ENCODE measurements around the gene TMEM184A. TPM values are rescaled to one million over a fixed set of nuclear protein-coding genes. Genes with fewer than 3 reads are reported as not detected.

TMEM184A gene
- total RNA-seq, 4 donors from 2014 or later, result 0.66 to 2.5 TPM; not detected in 2

- Histone ChIP-seq H3K9me3 (no peaks in the 10 kb centered on the region), H3K27me3 (peaks cover 0 to 35% of the 10 kb centered on the region in 2 donors), H3K36me3 (peaks cover 0 to 29% (median 0%) of the 10 kb centered on the region in 3 donors), H3K4me3 (no peak overlapping the region), H3K27ac (no peak overlapping the region), H3K4me1 (peaks cover 0 to 4% (median 1%) of the 10 kb centered on the region in 4 donors)
- TF ChIP-seq EP300 (IDR thresholded peaks at IDR 0.05), result no peak
- TF ChIP-seq POLR2A (IDR thresholded peaks at IDR 0.05), result no peak
- TF ChIP-seq CTCF (IDR thresholded peaks at IDR 0.05), result no peak
- DNase-seq (ENCODE audit: low spot score in 2 of 2), result no peak
- 75 to 79% methylated on average over 16 of the region's 16 CpGs for WGBS, 2 donors
Measured at GRCh38 chr7:1597066-1597760, 41.2 kb upstream of the TMEM184A start.

- peaks cover 0 to 8% (median 3%) of the 10 kb centered on the region in 4 donors for H3K4me1 ChIP-seq
- no peaks in the 10 kb centered on the region for H3K9me3 ChIP-seq
- no peak for DNase-seq (ENCODE audit: low spot score in 2 of 2)
- TF ChIP-seq POLR2A (IDR thresholded peaks at IDR 0.05) (no peak), CTCF (IDR thresholded peaks at IDR 0.05) (no peak), EP300 (IDR thresholded peaks at IDR 0.05) (no peak)
- peaks cover 0 to 29% (median 0%) of the 10 kb centered on the region in 3 donors for H3K36me3 ChIP-seq
- H3K27ac ChIP-seq, result no peak overlapping the region
- no peak overlapping the region for H3K4me3 ChIP-seq
- H3K27me3 ChIP-seq, result peaks cover 0 to 43% of the 10 kb centered on the region in 2 donors
- WGBS, 2 donors, result 80 to 81% methylated on average over 39 of the region's 39 CpGs
Measured at GRCh38 chr7:1596181-1597043, 40.4 kb upstream of the TMEM184A start.

GRCh38 chr7:1595636-1596035 is 39.6 kb upstream of the TMEM184A start:
- peaks cover 0 to 22% (median 0%) of the 10 kb centered on the region in 3 donors for H3K36me3 ChIP-seq
- H3K27ac ChIP-seq, result no peak overlapping the region
- peaks cover 0 to 47% of the 10 kb centered on the region in 2 donors for H3K27me3 ChIP-seq
- no peak for DNase-seq (ENCODE audit: low spot score in 2 of 2)
- no peak overlapping the region for H3K4me3 ChIP-seq
- no peaks in the 10 kb centered on the region for H3K9me3 ChIP-seq
- 75 to 83% methylated on average over 11 to 12 of the region's 12 CpGs for WGBS, 2 donors
- TF ChIP-seq CTCF (IDR thresholded peaks at IDR 0.05) (no peak), EP300 (IDR thresholded peaks at IDR 0.05) (no peak), POLR2A (IDR thresholded peaks at IDR 0.05) (no peak)
- H3K4me1 ChIP-seq, result peaks cover 0 to 8% (median 3%) of the 10 kb centered on the region in 4 donors

- Histone ChIP-seq H3K27me3 (peaks cover 0 to 54% of the 10 kb centered on the region in 2 donors), H3K27ac (no peak overlapping the region), H3K9me3 (no peaks in the 10 kb centered on the region), H3K4me1 (peaks cover 0 to 8% (median 3%) of the 10 kb centered on the region in 4 donors), H3K36me3 (peaks cover 0 to 18% (median 0%) of the 10 kb centered on the region in 3 donors), H3K4me3 (no peak overlapping the region)
- no peak for DNase-seq (ENCODE audit: low spot score in 2 of 2)
- 88% methylated on average over 3 of the region's 3 CpGs for WGBS, 2 donors
- TF ChIP-seq CTCF (IDR thresholded peaks at IDR 0.05) (no peak), EP300 (IDR thresholded peaks at IDR 0.05) (no peak), POLR2A (IDR thresholded peaks at IDR 0.05) (no peak)
Measured at GRCh38 chr7:1595027-1595426, 39.0 kb upstream of the TMEM184A start.
